Measurements from ENCODE around the gene RNF217. TPM values are rescaled to one million over a fixed set of nuclear protein-coding genes. Genes with fewer than 3 reads are reported as not detected.

RNF217 gene
- total and polyA plus RNA-seq, 2 donors, result 3.4 to 7.8 TPM

GRCh38 chr6:124993327-124993726, 31.1 kb downstream of the RNF217 start:
- Histone ChIP-seq H3K27ac (ENCODE audit: low read depth in 1 of 2, low read length in 1 of 2) (no peak overlapping the region), H3K36me3 (ENCODE audit: control insufficient read depth in 2 of 2, insufficient read depth in 2 of 2, low read length in 1 of 2) (no peaks in the 10 kb centered on the region), H3K27me3 (ENCODE audit: control insufficient read depth in 2 of 2, insufficient read depth in 1 of 2, low read length in 1 of 2) (no peaks in the 10 kb centered on the region), H3K9me3 (ENCODE audit: control insufficient read depth in 2 of 2, insufficient read depth in 1 of 2, low read length in 1 of 2) (no peaks in the 10 kb centered on the region), H3K4me1 (ENCODE audit: control insufficient read depth in 2 of 2, insufficient read depth in 2 of 2, low read length in 2 of 2) (no peaks in the 10 kb centered on the region), H3K4me3 (ENCODE audit: low read length in 2 of 2) (no peak overlapping the region)
- no peak for DNase-seq (ENCODE audit: low read depth in 6 of 9, low spot score in 9 of 9)
- 91% methylated on average over 6 of the region's 6 CpGs for WGBS

GRCh38 chr6:124994648-124995047, 32.4 kb downstream of the RNF217 start:
- no peaks in the 10 kb centered on the region for H3K4me1 ChIP-seq (ENCODE audit: control insufficient read depth in 2 of 2, insufficient read depth in 2 of 2, low read length in 2 of 2)
- H3K9me3 ChIP-seq (ENCODE audit: control insufficient read depth in 2 of 2, insufficient read depth in 1 of 2, low read length in 1 of 2), result no peaks in the 10 kb centered on the region
- H3K27me3 ChIP-seq (ENCODE audit: control insufficient read depth in 2 of 2, insufficient read depth in 1 of 2, low read length in 1 of 2), result no peaks in the 10 kb centered on the region
- H3K27ac ChIP-seq (ENCODE audit: low read depth in 1 of 2, low read length in 1 of 2), result no peak overlapping the region
- WGBS, result 94% methylated on average over 3 of the region's 3 CpGs
- H3K36me3 ChIP-seq (ENCODE audit: control insufficient read depth in 2 of 2, insufficient read depth in 2 of 2, low read length in 1 of 2), result no peaks in the 10 kb centered on the region
- DNase-seq (ENCODE audit: low read depth in 6 of 9, low spot score in 9 of 9), result no peak
- no peak overlapping the region for H3K4me3 ChIP-seq (ENCODE audit: low read length in 2 of 2)

GRCh38 chr6:124995131-124995530, 32.9 kb downstream of the RNF217 start:
- Histone ChIP-seq H3K4me3 (ENCODE audit: low read length in 2 of 2) (no peak overlapping the region), H3K27me3 (ENCODE audit: control insufficient read depth in 2 of 2, insufficient read depth in 1 of 2, low read length in 1 of 2) (no peaks in the 10 kb centered on the region), H3K36me3 (ENCODE audit: control insufficient read depth in 2 of 2, insufficient read depth in 2 of 2, low read length in 1 of 2) (no peaks in the 10 kb centered on the region), H3K4me1 (ENCODE audit: control insufficient read depth in 2 of 2, insufficient read depth in 2 of 2, low read length in 2 of 2) (no peaks in the 10 kb centered on the region), H3K27ac (ENCODE audit: low read depth in 1 of 2, low read length in 1 of 2) (no peak overlapping the region), H3K9me3 (ENCODE audit: control insufficient read depth in 2 of 2, insufficient read depth in 1 of 2, low read length in 1 of 2) (no peaks in the 10 kb centered on the region)
- no peak for DNase-seq (ENCODE audit: low read depth in 6 of 9, low spot score in 9 of 9)

DNA sequence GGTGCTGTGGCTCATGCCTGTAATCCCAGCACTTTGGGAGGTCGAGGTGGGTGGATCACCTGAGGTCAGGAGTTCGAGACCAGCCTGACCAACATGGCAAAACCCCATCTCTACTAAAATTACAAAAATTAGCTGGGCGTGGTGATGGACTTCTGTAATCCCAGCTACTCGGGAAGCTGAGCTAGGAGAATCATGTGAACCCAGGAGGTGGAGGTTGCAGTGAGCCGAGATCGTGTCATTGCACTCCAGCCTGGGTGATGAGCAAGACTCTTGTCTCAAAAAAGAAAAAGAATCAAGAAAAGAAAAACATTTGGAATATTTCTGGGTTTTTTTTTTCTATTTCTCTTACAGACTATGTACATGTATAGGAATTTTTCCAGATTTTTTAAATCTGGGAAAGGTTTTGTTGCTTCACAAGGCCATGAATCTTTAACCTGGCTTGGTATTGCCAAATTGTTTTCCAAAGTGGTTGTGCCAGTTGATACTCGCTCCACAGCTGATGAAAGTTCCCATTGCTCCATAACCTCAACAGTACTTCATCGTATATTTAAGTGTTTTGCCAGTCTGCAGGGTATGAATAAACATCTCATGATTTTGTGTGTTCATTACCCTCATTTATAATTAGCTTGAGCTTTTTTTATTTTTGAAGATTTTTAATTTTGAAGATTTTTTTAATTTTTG, 33.5 kb downstream of the RNF217 start:
- H3K4me1 ChIP-seq (ENCODE audit: control insufficient read depth in 2 of 2, insufficient read depth in 2 of 2, low read length in 2 of 2), result no peaks in the 10 kb centered on the region
- H3K9me3 ChIP-seq (ENCODE audit: control insufficient read depth in 2 of 2, insufficient read depth in 1 of 2, low read length in 1 of 2), result no peaks in the 10 kb centered on the region
- no peak for DNase-seq (ENCODE audit: low read depth in 6 of 9, low spot score in 9 of 9)
- no peak overlapping the region for H3K4me3 ChIP-seq (ENCODE audit: low read length in 2 of 2)
- no peaks in the 10 kb centered on the region for H3K36me3 ChIP-seq (ENCODE audit: control insufficient read depth in 2 of 2, insufficient read depth in 2 of 2, low read length in 1 of 2)
- WGBS, result 95% methylated on average over 8 of the region's 8 CpGs
- H3K27ac ChIP-seq (ENCODE audit: low read depth in 1 of 2, low read length in 1 of 2), result no peak overlapping the region
- no peaks in the 10 kb centered on the region for H3K27me3 ChIP-seq (ENCODE audit: control insufficient read depth in 2 of 2, insufficient read depth in 1 of 2, low read length in 1 of 2)

- Histone ChIP-seq H3K36me3 (ENCODE audit: control insufficient read depth in 2 of 2, insufficient read depth in 2 of 2, low read length in 1 of 2) (no peaks in the 10 kb centered on the region), H3K27me3 (ENCODE audit: control insufficient read depth in 2 of 2, insufficient read depth in 1 of 2, low read length in 1 of 2) (no peaks in the 10 kb centered on the region)
Measured at GRCh38 chr6:124996411-124996810, 34.2 kb downstream of the RNF217 start.

GRCh38 chr6:124997196-124997875, 35.1 kb downstream of the RNF217 start:
- DNase-seq (ENCODE audit: low read depth in 6 of 9, low spot score in 9 of 9), result no peak
- WGBS, result 88% methylated on average over 8 of the region's 8 CpGs
- no peaks in the 10 kb centered on the region for H3K36me3 ChIP-seq (ENCODE audit: control insufficient read depth in 2 of 2, insufficient read depth in 2 of 2, low read length in 1 of 2)
- no peaks in the 10 kb centered on the region for H3K9me3 ChIP-seq (ENCODE audit: control insufficient read depth in 2 of 2, insufficient read depth in 1 of 2, low read length in 1 of 2)
- no peak overlapping the region for H3K4me3 ChIP-seq (ENCODE audit: low read length in 2 of 2)
- no peaks in the 10 kb centered on the region for H3K4me1 ChIP-seq (ENCODE audit: control insufficient read depth in 2 of 2, insufficient read depth in 2 of 2, low read length in 2 of 2)
- no peaks in the 10 kb centered on the region for H3K27me3 ChIP-seq (ENCODE audit: control insufficient read depth in 2 of 2, insufficient read depth in 1 of 2, low read length in 1 of 2)
- no peak overlapping the region for H3K27ac ChIP-seq (ENCODE audit: low read depth in 1 of 2, low read length in 1 of 2)

More at GRCh38 chr6:124996411-124996810, 34.2 kb downstream of the RNF217 start:
- no peak for DNase-seq (ENCODE audit: low read depth in 6 of 9, low spot score in 9 of 9)
- H3K4me3 ChIP-seq (ENCODE audit: low read length in 2 of 2), result no peak overlapping the region
- H3K27ac ChIP-seq (ENCODE audit: low read depth in 1 of 2, low read length in 1 of 2), result no peak overlapping the region
- no peaks in the 10 kb centered on the region for H3K4me1 ChIP-seq (ENCODE audit: control insufficient read depth in 2 of 2, insufficient read depth in 2 of 2, low read length in 2 of 2)
- H3K9me3 ChIP-seq (ENCODE audit: control insufficient read depth in 2 of 2, insufficient read depth in 1 of 2, low read length in 1 of 2), result no peaks in the 10 kb centered on the region

GRCh38 chr6:124999105-124999764, 37.0 kb downstream of the RNF217 start:
- 61% methylated on average over 2 of the region's 2 CpGs for WGBS
- Histone ChIP-seq H3K27me3 (ENCODE audit: control insufficient read depth in 2 of 2, insufficient read depth in 1 of 2, low read length in 1 of 2) (no peaks in the 10 kb centered on the region), H3K4me3 (ENCODE audit: low read length in 2 of 2) (no peak overlapping the region), H3K4me1 (ENCODE audit: control insufficient read depth in 2 of 2, insufficient read depth in 2 of 2, low read length in 2 of 2) (no peaks in the 10 kb centered on the region), H3K36me3 (ENCODE audit: control insufficient read depth in 2 of 2, insufficient read depth in 2 of 2, low read length in 1 of 2) (no peaks in the 10 kb centered on the region), H3K27ac (ENCODE audit: low read depth in 1 of 2, low read length in 1 of 2) (no peak overlapping the region), H3K9me3 (ENCODE audit: control insufficient read depth in 2 of 2, insufficient read depth in 1 of 2, low read length in 1 of 2) (no peaks in the 10 kb centered on the region)
- no peak for DNase-seq (ENCODE audit: low read depth in 6 of 9, low spot score in 9 of 9)

DNA sequence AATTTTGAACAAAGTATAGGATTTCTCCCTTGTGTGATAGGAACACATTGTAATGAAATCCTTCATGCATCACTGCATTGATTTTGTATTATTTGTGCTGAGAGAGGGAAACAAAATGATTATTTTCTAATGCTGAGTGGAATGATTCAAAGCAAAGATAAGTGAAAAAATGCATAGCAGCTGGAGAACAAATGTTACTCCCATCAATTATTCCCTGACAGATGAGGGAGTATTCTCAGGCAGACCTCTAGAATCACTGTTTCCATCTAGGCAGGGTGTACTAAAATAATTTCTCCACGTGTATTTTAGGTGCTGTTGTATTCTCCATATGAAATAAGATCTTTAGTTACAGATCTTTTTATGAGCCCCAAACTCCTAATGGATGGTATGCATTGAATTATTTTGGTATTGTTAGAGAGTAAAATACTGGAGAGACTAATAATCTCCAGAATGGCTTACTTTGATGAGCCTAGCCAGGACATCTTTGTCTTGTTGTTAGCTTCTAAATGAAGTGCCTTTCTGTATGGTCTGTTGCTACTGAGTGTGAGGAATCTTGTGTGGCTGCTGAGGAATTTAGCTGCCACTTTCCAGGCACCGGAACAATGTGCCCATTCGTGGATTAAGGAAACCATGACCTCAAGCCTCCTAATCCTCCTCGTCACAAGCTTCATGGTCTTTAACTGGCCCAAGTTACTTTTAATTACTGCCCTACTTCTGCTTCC, 39.6 kb downstream of the RNF217 start:
- Histone ChIP-seq H3K36me3 (ENCODE audit: control insufficient read depth in 2 of 2, insufficient read depth in 2 of 2, low read length in 1 of 2) (no peaks in the 10 kb centered on the region), H3K27ac (ENCODE audit: low read depth in 1 of 2, low read length in 1 of 2) (no peak overlapping the region), H3K4me3 (ENCODE audit: low read length in 2 of 2) (no peak overlapping the region), H3K27me3 (ENCODE audit: control insufficient read depth in 2 of 2, insufficient read depth in 1 of 2, low read length in 1 of 2) (no peaks in the 10 kb centered on the region), H3K4me1 (ENCODE audit: control insufficient read depth in 2 of 2, insufficient read depth in 2 of 2, low read length in 2 of 2) (no peaks in the 10 kb centered on the region), H3K9me3 (ENCODE audit: control insufficient read depth in 2 of 2, insufficient read depth in 1 of 2, low read length in 1 of 2) (no peaks in the 10 kb centered on the region)
- 86% methylated on average over 4 of the region's 4 CpGs for WGBS
- DNase-seq (ENCODE audit: low read depth in 6 of 9, low spot score in 9 of 9), result no peak

GRCh38 chr6:125002406-125002741, 40.1 kb downstream of the RNF217 start:
- Histone ChIP-seq H3K27ac (ENCODE audit: low read depth in 1 of 2, low read length in 1 of 2) (no peak overlapping the region), H3K4me1 (ENCODE audit: control insufficient read depth in 2 of 2, insufficient read depth in 2 of 2, low read length in 2 of 2) (no peaks in the 10 kb centered on the region), H3K36me3 (ENCODE audit: control insufficient read depth in 2 of 2, insufficient read depth in 2 of 2, low read length in 1 of 2) (no peaks in the 10 kb centered on the region), H3K9me3 (ENCODE audit: control insufficient read depth in 2 of 2, insufficient read depth in 1 of 2, low read length in 1 of 2) (no peaks in the 10 kb centered on the region), H3K4me3 (ENCODE audit: low read length in 2 of 2) (no peak overlapping the region), H3K27me3 (ENCODE audit: control insufficient read depth in 2 of 2, insufficient read depth in 1 of 2, low read length in 1 of 2) (no peaks in the 10 kb centered on the region)
- WGBS, result 92% methylated on average over 8 of the region's 8 CpGs
- no peak for DNase-seq (ENCODE audit: low read depth in 6 of 9, low spot score in 9 of 9)
